Activated CD8-positive, alpha-beta memory T cell treated with anti-CD3 and anti-CD28 coated beads, Interleukin-2, amount 50 U/mL, for 1 hour (primary cell): ENCODE measurements around the gene OR1K1.
"Not testable (repeated sequence)": the region's sequence is repeated elsewhere in the genome, so short reads cannot be mapped to it uniquely, and the experiment has no call there.

ENCODE experiments used
- DNase-seq: peaks from one replicate; pipeline ENCODE4 v3.0.0-alpha.2; 2020; ENCODE audit errors: extremely low read depth

Gene OR1K1

DNA sequence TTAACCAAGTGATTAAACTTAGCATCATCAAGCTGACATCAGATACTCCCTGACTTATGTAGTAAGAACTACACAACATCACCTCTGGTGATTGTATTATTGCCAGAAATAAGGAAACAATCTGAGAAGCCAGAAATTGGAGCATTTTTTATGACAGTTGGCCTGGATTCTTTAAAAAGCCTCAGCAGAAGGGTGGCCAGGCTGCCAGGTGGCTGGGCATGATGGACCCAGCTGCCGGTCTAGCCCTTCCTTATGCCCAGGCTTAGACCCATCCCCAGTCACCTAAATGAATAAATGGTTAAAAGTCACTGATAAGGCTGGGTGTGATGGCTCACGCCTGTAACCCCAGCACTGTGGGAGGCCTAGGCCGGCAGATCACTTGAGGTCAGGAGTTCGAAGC is 12.8 kb downstream of the OR1K1 start:
- DNase-seq, result no peak

DNA sequence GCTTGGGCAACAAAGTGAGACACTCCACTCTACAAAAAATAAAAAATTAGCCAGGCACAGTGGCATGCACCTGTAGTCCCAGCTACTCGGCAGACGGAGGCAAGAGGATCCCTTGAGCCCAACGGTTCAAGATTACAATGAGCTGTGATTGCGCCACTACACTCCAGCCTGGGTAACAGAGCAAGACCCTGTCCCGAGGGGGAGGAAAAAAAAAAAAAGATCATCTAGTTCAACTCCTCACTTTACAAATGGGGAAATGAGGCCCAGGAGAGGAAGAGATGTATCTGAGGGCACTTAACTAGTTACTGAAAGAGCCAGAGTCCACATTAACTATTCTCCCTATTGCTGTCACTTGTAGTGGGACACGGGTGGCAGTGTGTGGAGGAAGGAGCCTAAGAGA is 14.6 kb downstream of the OR1K1 start:
- no peak for DNase-seq

DNA sequence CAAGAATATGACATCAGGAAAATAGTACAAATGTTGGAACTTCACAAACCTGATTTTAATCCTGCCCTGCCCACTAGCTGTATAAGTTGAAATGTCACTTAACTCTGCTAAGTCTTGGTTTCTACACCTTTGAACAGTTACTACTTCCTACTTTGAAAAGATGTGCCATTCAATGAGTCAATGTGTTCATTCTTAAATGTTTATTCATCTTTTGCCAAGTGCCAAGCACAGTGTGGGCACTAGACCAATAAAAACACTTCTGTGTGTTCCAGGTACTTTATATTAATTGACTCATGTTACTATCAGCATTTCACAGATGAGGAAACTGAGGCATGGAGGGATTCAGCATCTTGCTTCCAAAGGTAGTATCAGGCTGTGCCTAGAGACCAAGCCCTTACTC is 15.6 kb downstream of the OR1K1 start:
- no peak for DNase-seq

DNA sequence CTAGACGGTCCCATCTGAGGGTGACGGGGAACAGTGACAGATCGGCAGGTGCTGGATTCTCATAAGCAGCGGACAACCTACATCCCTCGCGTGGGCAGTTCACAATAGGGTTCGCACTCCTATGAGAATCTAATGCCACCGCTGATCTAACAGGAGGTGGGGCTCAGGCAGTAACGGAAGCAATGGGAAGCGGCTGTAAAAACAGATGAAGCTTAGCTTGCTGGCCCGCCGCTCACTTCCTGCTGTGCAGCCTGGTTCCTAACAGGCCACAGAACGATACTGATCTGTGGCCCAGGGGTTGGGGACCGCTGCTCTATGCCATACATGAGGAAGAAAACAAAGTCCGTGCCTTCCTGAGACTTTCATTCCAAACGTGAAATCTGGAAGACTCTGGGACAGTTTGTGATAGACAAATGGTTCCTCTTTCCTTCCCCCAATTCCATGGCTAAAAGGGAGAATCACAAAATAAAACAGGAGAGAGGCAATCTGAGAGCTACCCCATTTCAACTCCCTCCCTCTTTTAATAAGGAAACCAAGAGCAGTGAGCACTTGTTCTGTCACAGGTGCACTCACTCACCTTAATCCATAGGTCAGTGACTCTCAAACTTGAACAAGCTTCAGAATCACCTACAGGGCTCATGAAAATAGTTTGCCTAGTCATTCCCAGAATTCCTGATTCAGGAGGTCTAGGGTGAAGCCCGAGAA is 16.4 kb downstream of the OR1K1 start:
- DNase-seq, result no peak

DNA sequence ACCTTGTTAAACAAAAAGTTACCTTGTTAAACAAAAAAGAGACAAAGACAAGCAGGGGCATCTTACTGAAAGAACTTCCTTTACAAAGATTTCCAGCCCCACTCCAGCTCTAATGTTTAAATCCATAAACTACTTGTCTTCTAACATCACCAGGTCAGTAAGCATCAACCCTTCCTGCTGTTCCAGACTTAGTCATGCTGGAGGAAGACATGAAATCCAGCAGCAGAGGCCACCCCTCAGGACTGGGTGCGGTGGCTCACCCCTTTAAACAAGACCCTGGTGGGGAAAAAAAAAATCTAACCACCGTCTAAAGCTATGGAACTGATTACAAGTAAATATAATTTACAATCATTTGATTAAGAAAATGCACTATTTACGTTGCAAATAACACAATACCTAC is 19.4 kb downstream of the OR1K1 start:
- no peak for DNase-seq

DNA sequence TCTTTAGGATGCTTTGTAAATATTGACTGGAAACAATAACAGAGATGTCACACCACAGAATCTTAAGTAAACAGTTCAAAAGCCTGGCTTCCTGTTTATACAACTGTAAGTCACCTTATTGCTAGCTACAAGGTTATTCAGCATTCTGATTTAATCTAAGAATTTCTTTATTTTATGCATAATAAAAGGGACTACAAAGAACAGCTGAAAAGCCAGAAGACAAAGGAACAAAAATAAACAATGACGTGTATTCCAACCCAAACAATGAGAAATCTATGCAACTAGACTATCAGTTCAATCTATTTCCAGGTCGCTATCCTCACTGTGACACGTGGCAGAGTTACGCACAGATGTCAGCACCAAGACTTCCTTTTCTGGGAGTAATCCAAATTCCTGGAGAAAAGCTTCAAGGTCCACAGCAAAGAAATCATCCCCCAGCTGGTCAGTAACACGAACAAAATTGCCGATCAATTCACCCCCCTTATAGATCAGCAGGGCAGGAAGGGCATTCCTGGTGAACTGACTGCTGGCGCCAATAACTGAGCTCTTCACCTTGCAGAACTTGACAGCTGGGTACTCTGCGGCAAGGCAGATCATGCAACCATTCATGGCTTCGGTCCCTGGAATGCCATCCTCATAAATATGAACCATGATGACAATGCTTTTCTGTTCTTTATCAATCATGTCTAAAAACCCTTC is 20.0 kb downstream of the OR1K1 start:
- no peak for DNase-seq

DNA sequence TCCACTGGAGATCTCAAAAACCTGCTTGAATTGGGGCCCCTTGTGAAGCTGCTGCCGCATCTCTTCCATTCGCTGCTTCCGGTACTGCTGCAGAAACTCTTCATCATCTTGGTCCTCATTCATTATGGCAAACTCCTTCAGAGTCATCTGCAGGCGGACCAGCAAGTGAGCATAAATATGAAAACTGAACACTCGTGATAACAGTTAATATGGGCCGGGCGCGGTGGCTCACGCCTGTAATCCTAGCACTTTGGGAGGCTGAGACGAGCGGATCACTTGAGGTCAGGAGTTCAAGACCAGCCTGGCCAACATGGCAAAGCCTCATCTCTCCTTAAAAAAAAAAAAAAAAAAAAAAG is 20.5 kb downstream of the OR1K1 start:
- no peak for DNase-seq

DNA sequence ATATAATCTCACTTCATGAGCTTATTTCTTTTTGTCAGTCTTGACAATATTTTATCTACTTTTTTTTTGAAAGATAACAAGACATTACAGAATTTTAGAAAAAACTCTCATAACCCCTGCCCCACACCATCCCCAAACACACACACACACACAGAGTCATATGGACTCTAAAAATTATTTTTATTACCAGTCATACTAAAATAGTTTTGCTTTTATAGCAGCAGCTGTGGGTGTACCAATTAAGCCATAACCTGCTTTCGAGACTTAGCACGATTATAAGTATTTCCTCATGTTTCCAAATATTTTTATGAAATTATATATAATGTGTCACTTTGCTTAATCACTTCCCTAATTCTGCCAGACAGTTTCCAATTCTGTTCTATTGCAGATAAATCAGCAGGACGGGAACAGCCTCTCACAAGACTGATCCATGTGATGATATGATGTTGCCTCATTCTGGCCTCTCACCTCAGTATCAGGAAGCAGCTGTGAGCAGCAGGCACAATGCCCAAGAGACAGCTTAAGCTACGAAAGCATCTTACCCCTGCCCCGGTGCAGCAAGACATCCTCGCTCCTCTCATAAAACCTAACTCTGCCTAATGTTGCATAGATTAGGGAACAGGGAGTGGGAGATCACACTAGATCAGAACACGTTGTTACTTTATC is 21.5 kb downstream of the OR1K1 start:
- no peak for DNase-seq

DNA sequence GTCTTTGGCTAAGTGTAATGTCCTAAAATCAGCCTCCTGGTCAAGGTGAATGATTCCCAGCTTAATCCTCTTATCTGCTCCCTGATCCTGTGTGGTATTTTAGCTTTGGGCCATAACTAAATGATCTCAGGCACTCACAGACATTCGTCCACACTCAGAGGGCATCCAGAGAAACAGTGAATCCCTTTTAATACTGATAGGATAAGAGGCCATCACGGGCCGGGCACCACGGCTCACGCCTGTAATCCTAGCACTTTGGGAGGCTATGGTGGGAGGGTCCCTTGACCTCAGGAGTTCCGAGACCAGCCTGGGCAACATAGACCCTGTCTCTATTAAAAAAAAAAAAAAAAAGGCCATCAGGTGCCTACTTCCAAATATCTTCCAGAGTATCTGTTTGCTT is 22.1 kb downstream of the OR1K1 start:
- DNase-seq, result no peak

DNA sequence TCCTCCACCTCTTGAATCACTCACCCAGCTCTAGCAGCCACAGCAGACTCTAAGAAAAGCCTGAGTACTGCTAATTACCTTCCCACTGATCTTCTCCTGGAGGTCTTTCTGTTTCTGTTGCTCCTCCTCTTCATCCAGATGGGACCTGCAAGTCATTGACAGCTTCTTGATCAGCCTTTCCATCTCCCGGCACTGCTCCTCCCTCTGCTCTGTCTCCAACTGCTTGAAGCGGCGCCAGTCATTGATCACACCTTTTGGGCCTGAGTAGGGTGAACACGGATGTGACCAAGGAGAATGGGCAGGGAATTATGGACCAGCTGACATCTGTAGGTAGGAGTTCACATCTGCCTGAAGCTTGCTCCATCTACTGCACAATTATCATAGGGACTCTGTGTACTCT is 23.0 kb downstream of the OR1K1 start:
- no peak for DNase-seq

DNA sequence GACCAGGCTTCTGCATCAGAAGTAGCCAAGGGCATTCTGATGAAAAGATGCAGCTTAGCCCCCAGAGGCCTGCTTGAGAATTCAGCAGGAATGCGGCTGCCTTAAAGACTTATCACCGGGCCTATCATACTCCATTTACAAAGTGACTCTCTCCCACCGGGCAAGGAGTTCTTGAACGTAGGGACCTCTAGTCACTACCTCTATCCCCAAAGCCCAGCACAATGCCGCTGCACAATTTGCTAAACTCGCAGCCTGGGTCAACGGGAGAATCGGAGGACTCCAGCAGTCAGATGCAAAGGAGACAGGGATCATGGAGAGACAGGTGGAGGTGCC is 27.8 kb downstream of the OR1K1 start:
- DNase-seq, result no peak

DNA sequence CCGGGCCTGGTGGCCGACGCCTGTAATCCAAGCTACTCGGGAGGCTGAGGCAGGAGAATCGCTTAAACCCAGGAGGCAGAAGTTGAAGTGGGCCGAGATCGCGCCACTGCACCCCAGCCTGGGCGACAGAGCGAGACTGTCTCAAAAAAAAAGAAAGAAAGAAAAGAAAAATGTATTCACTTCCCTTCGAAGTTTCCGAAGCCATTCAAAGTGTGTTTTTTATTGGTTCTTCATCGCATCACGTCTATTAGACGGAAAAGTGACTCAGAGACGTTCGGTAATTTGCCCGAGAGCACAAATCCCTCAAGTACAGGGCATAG is 29.0 kb downstream of the OR1K1 start:
- DNase-seq, result not testable (repeated sequence)

DNA sequence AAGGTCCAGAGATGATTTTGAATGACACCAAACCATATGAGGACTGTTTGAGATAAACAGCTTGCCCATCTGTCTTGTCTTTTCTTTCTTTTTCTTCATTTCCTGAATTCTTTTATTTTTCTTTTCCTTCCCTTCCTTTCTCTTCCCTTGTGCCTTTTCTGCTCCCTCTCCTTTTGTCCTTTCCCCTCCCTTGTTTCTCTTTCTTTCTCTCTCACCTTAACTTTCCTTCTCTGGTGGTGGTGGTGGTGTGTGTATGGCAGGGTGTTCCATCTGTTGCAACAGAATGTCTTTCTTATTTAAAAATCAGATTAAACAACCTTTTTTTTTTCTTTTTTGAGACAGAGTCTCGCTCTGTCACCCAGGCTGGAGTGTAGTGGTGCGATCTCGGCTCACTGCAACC is 32.3 kb downstream of the OR1K1 start:
- DNase-seq, result no peak

DNA sequence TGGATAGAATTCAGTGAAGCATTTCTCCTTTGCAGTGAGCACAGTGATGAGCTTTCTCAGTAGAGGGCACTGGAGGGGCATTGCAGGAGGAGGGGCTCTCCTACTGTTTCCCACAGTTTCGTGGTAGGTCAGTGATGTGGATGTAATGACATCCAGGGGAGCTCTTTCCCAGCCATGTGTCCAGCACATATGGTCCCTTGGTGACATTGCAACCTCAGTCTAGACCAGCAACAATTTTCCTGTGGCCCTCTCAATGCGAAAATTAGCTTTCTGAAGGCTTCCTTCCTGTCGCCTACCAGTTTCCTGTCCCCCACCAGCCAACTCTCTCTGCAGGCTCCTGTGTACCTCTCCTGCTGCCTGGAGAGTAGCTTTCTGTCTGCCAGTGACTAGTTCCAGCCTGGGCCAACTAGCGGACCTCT is 35.4 kb downstream of the OR1K1 start:
- no peak for DNase-seq

DNA sequence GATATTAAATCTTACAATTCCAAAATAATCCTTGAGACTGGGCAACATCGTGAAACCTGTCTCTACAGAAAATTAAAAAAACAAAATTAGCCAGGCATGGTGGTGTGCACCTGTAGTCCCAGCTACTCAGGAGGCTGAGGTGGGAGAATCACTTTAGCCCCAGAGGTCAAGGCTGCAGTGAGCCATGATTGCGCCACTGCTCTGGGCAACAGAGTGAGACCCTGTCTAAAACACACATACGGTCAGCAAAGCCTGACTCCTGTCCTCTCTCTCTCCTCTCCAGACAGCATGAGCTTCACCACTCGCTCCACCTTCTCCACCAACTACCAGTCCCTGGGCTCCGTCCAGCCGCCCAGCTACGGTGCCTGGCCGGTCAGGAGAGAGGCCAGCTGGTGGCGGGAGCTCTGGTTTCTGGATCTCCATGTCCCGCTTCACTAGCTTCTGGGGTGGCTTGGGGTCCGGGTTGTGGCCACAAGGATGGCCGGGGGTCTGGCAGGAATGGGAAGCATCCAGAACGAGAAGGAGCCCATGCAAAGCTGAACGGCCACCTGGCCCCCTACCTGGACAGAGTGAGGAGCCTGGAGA is 37.4 kb downstream of the OR1K1 start:
- DNase-seq, result no peak

DNA sequence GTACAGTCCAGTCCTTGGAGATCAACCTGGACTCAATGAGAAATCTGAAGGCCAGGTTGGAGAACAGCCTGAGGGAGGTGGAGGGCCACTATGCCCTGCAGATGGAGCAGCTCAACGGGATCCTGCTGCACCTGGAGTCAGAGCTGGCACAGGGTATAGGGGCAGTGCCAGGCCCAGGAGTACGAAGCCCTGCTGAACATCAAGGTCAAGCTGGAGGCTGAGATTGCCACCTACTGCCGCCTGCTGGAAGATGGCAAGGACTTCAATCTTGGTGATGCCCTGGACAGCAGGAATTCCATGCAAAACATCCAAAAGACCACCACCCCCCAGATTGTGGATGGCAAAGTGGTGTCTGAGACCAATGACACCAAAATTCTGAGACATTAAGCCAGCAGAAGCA is 38.5 kb downstream of the OR1K1 start:
- not testable (repeated sequence) for DNase-seq

DNA sequence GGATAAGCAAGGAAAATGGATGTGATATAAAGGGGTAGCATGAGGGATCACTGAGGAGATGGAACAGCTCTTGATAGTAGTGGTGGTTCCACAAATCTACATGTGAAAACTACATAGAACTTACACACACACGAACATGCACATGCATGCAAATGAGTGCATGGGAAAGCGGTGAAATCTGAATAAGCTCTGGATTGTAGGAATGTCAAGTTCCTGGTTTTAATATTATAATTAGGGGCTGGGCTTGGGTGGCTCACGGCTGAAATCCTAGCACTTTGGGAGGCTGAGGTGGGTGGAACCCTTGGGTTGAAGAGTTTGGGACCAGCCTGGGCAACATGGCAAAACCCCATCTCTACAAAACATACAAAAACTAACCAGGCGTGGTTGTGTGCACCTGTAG is 41.6 kb downstream of the OR1K1 start:
- no peak for DNase-seq

DNA sequence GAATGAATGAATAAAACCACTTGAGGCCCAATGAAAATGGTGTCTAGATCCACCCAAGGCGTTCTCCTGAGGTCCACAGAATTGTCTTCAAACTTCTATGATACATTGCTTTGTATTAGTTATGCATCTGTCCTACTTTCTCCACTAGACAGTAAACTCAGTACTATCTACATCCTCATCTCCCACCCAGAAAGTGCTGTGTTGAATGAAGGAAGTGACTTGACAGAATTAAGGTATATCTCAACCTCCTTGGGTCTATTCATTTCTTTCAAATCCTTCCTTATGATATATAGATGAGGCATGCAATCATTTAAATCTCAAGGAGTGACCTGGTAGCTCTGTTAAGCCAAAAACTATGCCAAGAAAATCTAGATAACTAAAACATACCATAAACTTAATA is 44.2 kb downstream of the OR1K1 start:
- no peak for DNase-seq

DNA sequence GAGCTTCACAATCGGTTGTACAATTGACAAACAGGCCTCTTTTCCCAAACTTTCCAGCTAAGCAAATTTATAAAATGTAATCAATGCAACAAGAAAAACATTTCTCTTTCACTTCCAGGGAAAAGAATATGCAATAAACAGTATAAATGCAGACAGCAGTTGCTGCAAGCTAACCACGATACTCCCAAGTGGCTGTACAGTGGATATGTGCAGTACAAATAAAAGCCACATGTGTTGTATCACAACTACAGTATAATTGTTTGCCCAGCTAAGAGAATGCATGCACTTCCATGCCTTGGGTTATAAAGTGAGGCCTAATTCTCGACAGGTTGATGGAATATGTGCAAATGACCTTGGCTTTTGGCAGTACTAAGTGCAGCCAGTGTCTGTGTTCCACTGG is 45.2 kb downstream of the OR1K1 start:
- DNase-seq, result no peak

DNA sequence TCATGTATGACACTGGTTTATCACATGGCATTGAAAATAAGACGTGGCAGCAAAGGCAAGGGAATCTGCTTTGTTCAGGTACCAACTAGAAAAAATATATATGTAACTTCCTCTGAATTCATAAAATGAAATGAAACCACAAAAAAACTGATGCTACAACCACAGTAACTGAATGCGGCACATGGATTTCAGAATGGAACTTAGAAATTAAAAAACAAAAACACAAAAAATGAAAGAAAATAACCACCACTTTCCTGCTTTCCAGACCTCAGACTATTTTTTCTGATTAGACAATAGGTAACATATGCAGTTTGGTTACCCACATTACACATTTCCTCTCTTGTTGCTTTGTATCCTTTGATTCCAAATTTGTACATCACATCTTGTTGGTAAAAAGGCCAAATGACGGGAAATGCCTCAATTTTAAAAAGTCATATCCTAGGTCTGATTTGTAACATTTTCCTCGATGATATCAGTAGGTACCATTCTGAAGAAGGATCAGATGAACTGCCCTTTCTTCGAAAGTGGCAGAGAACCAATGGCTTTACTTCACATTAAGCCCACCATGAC is 46.5 kb downstream of the OR1K1 start:
- DNase-seq, result no peak

DNA sequence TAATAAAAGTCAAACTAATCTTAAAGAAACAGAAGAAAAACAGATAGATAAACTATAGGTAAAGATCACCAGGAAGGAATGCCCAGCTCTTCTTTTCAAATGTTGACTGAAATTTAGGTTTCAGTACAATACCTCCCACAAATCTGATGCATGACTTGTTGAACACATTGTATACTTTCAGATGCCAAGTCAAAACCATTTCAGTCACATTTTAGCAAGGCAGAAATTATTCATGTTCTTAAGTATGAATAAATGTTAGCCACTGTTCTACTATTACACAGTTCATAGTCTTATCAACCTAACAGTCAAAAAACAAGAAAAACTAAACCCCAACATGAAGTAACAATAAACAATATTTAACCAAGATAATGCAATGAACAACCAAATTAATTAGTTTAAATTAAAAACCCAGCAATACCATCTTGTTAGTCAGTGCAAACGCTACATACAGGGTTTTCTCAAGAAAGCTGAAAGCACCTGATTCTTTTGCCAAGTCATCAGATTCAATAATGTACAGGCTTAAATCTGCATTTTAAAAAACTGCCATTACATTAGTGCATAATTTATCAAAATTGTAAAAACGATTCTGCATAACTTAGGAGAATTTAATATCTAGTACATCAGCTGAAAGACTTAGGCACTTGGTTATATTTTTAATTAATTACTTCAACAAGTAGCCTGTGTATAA is 48.5 kb downstream of the OR1K1 start:
- no peak for DNase-seq
